ENCODE measurements around the gene SGPL1. TPM values are rescaled to one million over a fixed set of nuclear protein-coding genes. Genes with fewer than 3 reads are reported as not detected.

The SGPL1 gene
- total RNA-seq, 1 experiment from 2014 or later, result 52.6 TPM

GRCh38 chr10:70801854-70802253, 13.9 kb upstream of the SGPL1 start:
- no peak overlapping the region for H3K14ac ChIP-seq (ENCODE audit: insufficient read depth, low read length)
- H3K27me3 Mint-ChIP-seq (ENCODE audit: low read depth), result peaks cover 8% of the 10 kb centered on the region
- H3K79me1 ChIP-seq (ENCODE audit: insufficient read depth, low read depth, low read length, poor library complexity, severe bottlenecking), result no peaks in the 10 kb centered on the region
- H3K9me3 ChIP-seq (ENCODE audit: control insufficient read depth, low read depth, low read length), result no peaks in the 10 kb centered on the region
- no peak overlapping the region for H2BK20ac ChIP-seq (ENCODE audit: low read depth, low read length, poor library complexity, severe bottlenecking)
- H3K4me2 ChIP-seq (ENCODE audit: insufficient read depth, insufficient read length, low read length), result no peak overlapping the region
- H2BK12ac ChIP-seq (ENCODE audit: insufficient read length, low read depth, low read length), result no peak overlapping the region
- H2AFZ ChIP-seq (ENCODE audit: low read length), result no peak overlapping the region
- no peak overlapping the region for H4K8ac ChIP-seq (replicated peaks; ENCODE audit: insufficient read length, low read depth, low read length)
- H3K27ac Mint-ChIP-seq, result no peak overlapping the region
- no peak overlapping the region for H3K9ac ChIP-seq (ENCODE audit: extremely low read depth, insufficient read length, low read length)
- no peak overlapping the region for H3K27ac ChIP-seq (ENCODE audit: insufficient read length, low read depth, low read length)
- no peak overlapping the region for H4K91ac ChIP-seq (ENCODE audit: insufficient read length, low read depth, low read length)
- no peaks in the 10 kb centered on the region for H3K79me2 ChIP-seq (ENCODE audit: insufficient read depth, low read length)
- H3K4me1 Mint-ChIP-seq, result peaks cover under 1% of the 10 kb centered on the region in 2 experiments
- H3T11ph ChIP-seq (ENCODE audit: low read length), result no peak overlapping the region
- no peaks in the 10 kb centered on the region for H4K20me1 ChIP-seq (ENCODE audit: control insufficient read depth, insufficient read depth, insufficient read length)
- no peak overlapping the region for H2AK5ac ChIP-seq (ENCODE audit: insufficient read length, low read length)
- no CpG with 5 or more reads among the region's 1 CpG for WGBS (ENCODE audit: extremely low coverage, insufficient read length, low lambda C conversion rate)
- H2BK5ac ChIP-seq (ENCODE audit: insufficient read length, low read length), result no peak overlapping the region
- no peaks in the 10 kb centered on the region; a peak in 3 of 5 replicates for H3K9me3 Mint-ChIP-seq
- H3K4me3 Mint-ChIP-seq, result no peak overlapping the region
- H4K5ac ChIP-seq (ENCODE audit: insufficient read length, low read depth, low read length), result no peak overlapping the region
- no peak for DNase-seq
- H3K4me1 ChIP-seq (ENCODE audit: insufficient read depth, low read length), result peaks cover 3% of the 10 kb centered on the region; the same call in 1 of the 2 replicates
- no peaks in the 10 kb centered on the region for H3K23me2 ChIP-seq (ENCODE audit: insufficient read length, low read depth, low read length, poor library complexity, severe bottlenecking)
- H3K27me3 ChIP-seq (ENCODE audit: insufficient read depth, low read length), result no peaks in the 10 kb centered on the region
- H3K18ac ChIP-seq (ENCODE audit: insufficient read length, low read depth, low read length), result no peak overlapping the region
- no peak overlapping the region for H3K23ac ChIP-seq (ENCODE audit: insufficient read length, low read depth, low read length)
- TF ChIP-seq CTCF (conservative IDR thresholded peaks at IDR 0.05), result no peak
- H2BK120ac ChIP-seq (ENCODE audit: low read depth, low read length, poor library complexity, severe bottlenecking), result no peak overlapping the region
- no peak overlapping the region for H3K56ac ChIP-seq (ENCODE audit: insufficient read length, low read depth, low read length)
- no peak overlapping the region for H3K4ac ChIP-seq (ENCODE audit: low read depth, low read length)
- no peak overlapping the region for H2BK15ac ChIP-seq (ENCODE audit: low read depth, low read length)
- no peaks in the 10 kb centered on the region for H3K36me3 Mint-ChIP-seq (ENCODE audit: insufficient read depth in 1 of 3, low read depth in 3 of 3)
